Peyer's patch (tissue), 4 donors: ENCODE data around the gene FRMPD1.

Source experiments
- CTCF ChIP-seq, 6 experiments: fragments of 450-650 bp in 4 of 6; fragments of 200-600 bp in 2 of 6; sonication (generic) in 1 of 6; IDR thresholded peaks; one replicate each; pipeline ENCODE4 v1.5.1; 2017 to 2019; ENCODE audit warnings: antibody characterized with exemption in 6 of 6, mild to moderate bottlenecking in 3 of 6, moderate library complexity in 1 of 6
- POLR2A ChIP-seq, 2 donors: fragments of 450-650 bp; IDR thresholded peaks; one replicate each; pipeline ENCODE4 v1.5.1; 2017; ENCODE audit warnings: antibody characterized with exemption in 2 of 2, mild to moderate bottlenecking in 2 of 2, moderate library complexity in 2 of 2

GRCh38 chr9:37790096-37790495 lies 139.3 kb downstream of the FRMPD1 start:
- TF ChIP-seq CTCF (IDR thresholded peaks at IDR 0.05) (no peak), POLR2A (IDR thresholded peaks at IDR 0.05) (no peak)
